Stomach (tissue), 9 donors: ENCODE measurements around the gene LRP4. TPM values are rescaled to one million over a fixed set of nuclear protein-coding genes. Genes with fewer than 3 reads are reported as not detected.
A peak's percentile ranks its signal among the peaks of the same experiment; 100 is the strongest.

Experiments
- DNase-seq, 2 donors: peaks; one replicate each; pipeline versions ENCODE4 v3.0.0 to v3.0.0-alpha.2; 2013 to 2019
- H3K27ac ChIP-seq, 5 donors: fragments of 200-600 bp in 4 of 5; sonication (generic) in 4 of 5; one replicate each; pipeline ENCODE4 v1.5.1; 2013 to 2019; ENCODE audit warnings: mild to moderate bottlenecking in 1 of 5, moderate library complexity in 1 of 5
- H3K27me3 ChIP-seq, 3 donors: fragments of 200-600 bp; sonication (generic); one replicate each; pipeline ENCODE4 v1.5.1; 2017 to 2019; ENCODE audit warnings: mixed run types in 1 of 3
- H3K36me3 ChIP-seq, 4 donors: fragments of 200-600 bp; sonication (generic); 1 replicate in 3 of 4; 2 replicates in 1 of 4; pipeline ENCODE4 v1.5.1; 2016 to 2019
- H3K4me1 ChIP-seq, 4 donors: fragments of 200-600 bp; sonication (generic); one replicate each; pipeline ENCODE4 v1.5.1; 2016 to 2019
- H3K4me3 ChIP-seq, 4 donors: fragments of 200-600 bp; sonication (generic) in 3 of 4; one replicate each; pipeline ENCODE4 v1.5.1; 2016 to 2019; ENCODE audit warnings: mild to moderate bottlenecking in 1 of 4
- H3K9me3 ChIP-seq, 4 donors: fragments of 200-600 bp; sonication (generic); one replicate each; pipeline ENCODE4 v1.5.1; 2016 to 2019
- EP300 ChIP-seq: sonication (generic); formaldehyde crosslinking; IDR thresholded peaks from one replicate; pipeline ENCODE4 v1.6.1; 2017; ENCODE audit warnings: antibody characterized with exemption
- POLR2A ChIP-seq, 4 donors: fragments of 450-650 bp; IDR thresholded peaks; one replicate each; pipeline ENCODE4 v1.6.1; 2016; ENCODE audit warnings: antibody characterized with exemption in 4 of 4, control low read depth in 2 of 4, mild to moderate bottlenecking in 1 of 4, moderate library complexity in 1 of 4
- POLR2AphosphoS5 ChIP-seq, 3 donors: sonication (generic); formaldehyde crosslinking; IDR thresholded peaks; one replicate each; pipeline ENCODE4 v1.6.1; 2016; ENCODE audit warnings: antibody characterized with exemption in 3 of 3
- WGBS, 5 donors: extraction: QIAGEN DNeasy Blood & Tissue Kit in 3 of 5; methylation state at CpG; one replicate each; pipeline versions ENCODE4 v1.1.5 to v1.1.7; 2013 to 2018; 5-methylcytosine and 5-hydroxymethylcytosine counted together
- intact Hi-C: fragments of 100-400 bp; cut with DNase I; formaldehyde crosslinking; loops from one replicate; pipeline ENCODE4 v1.15.1; 2023; ENCODE audit warnings: low total_unique reads
- polyA plus RNA-seq, 3 donors: library from polyadenylated mRNA; stranded (reverse); fragments of 200-250 nt; gene quantifications; one replicate each; pipeline ENCODE4 v1.2.3, GENCODE V29; 2013
- total RNA-seq, 5 donors: library from RNA; depleted of rRNA; stranded (reverse); fragments of >200 nt; gene quantifications; one replicate each; pipeline versions ENCODE4 v1.1.0 to v1.2.3, GENCODE V29; 2014 to 2016
- TF ChIP-seq, protein P1 (sequence below), 7 experiments: fragments of 450-650 bp in 4 of 7; fragments of 200-600 bp in 3 of 7; sonication (generic) in 3 of 7; IDR thresholded peaks; one replicate each; pipeline ENCODE4 v1.5.1; 2016 to 2019; ENCODE audit warnings: antibody characterized with exemption in 7 of 7, control low read depth in 2 of 7, mild to moderate bottlenecking in 1 of 7
- donor health status: healthy with polysubstance abuse.
- donor health status: Bipolar disorder and iron deficiency.
- donor health status: healthy.

Gene LRP4
- total and polyA plus RNA-seq, 8 donors, result 2.0 to 29.2 (median 7.0) TPM

DNA sequence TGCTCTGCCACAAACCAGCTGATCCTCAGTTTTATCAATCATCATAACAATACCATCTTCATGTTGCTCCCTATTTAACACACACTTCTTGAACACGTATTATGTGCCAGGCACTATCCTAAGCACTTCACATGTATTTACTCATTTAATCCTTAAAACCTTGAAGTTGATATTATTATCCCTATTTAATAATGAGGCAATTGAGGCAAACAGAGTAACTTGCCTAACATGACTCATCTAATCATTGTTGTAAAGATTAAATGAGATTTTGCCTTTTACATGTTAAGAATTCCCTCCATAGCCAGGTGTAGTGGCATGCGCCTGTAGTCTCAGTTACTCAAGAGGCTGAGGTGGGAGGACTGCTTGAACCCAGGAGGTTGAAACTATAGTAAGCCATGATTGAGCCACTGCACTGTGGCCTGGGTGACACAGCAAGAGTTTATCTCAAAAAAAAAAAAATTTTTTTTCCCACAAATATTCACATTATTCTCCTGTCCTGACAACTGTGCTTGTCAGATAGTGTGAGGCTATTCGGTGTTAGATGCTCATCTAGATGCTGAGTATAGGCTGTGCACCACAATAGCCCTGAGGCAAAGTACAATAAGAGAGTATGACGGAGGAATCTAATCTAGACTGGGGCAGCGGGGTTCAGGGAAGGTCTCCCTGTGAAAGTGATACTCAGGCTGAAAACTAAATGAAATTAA, 85.7 kb downstream of the LRP4 start:
- H3K4me1 ChIP-seq, result peaks cover 0 to 40% (median 21%) of the 10 kb centered on the region in 4 donors
- H3K9me3 ChIP-seq, result no peaks in the 10 kb centered on the region
- TF ChIP-seq EP300 (no peak), POLR2AphosphoS5 (IDR thresholded peaks at IDR 0.05) (no peak), POLR2A (IDR thresholded peaks at IDR 0.05) (no peak)
- TF ChIP-seq, protein P1, sequence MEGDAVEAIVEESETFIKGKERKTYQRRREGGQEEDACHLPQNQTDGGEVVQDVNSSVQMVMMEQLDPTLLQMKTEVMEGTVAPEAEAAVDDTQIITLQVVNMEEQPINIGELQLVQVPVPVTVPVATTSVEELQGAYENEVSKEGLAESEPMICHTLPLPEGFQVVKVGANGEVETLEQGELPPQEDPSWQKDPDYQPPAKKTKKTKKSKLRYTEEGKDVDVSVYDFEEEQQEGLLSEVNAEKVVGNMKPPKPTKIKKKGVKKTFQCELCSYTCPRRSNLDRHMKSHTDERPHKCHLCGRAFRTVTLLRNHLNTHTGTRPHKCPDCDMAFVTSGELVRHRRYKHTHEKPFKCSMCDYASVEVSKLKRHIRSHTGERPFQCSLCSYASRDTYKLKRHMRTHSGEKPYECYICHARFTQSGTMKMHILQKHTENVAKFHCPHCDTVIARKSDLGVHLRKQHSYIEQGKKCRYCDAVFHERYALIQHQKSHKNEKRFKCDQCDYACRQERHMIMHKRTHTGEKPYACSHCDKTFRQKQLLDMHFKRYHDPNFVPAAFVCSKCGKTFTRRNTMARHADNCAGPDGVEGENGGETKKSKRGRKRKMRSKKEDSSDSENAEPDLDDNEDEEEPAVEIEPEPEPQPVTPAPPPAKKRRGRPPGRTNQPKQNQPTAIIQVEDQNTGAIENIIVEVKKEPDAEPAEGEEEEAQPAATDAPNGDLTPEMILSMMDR (IDR thresholded peaks at IDR 0.05), result no peak
- 69 to 78% (median 76%) methylated on average over 5 of the region's 5 CpGs for WGBS, 5 donors
- no peak overlapping the region for H3K27ac ChIP-seq
- no peaks in the 10 kb centered on the region for H3K36me3 ChIP-seq
- no peak for DNase-seq
- intact Hi-C loops, result no loop called here
- H3K4me3 ChIP-seq, result no peak overlapping the region
- H3K27me3 ChIP-seq, result no peaks in the 10 kb centered on the region

DNA sequence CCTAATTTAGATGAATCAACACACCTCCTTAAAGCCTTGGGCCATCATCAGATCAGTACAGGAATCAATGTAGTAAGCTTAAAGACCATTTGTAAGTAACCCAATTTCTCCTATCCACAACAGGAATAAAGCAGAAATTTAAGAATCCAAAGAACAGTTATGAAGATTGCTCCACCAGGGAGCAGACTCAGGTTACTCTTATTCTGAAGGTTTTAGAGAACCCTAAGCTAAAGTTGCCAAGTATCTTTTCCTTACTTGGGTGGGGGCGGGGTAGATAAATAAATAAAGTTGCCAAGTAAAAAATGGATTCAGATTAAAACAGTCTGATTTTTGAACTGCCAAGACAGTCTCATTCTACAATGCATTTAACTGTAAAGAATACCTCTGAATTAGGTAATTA, 90.4 kb downstream of the LRP4 start:
- TF ChIP-seq, protein P1 (IDR thresholded peaks at IDR 0.05), result no peak
- TF ChIP-seq POLR2A (IDR thresholded peaks at IDR 0.05) (no peak), EP300 (no peak), POLR2AphosphoS5 (IDR thresholded peaks at IDR 0.05) (no peak)
- Histone ChIP-seq H3K36me3 (no peaks in the 10 kb centered on the region), H3K27me3 (no peaks in the 10 kb centered on the region), H3K27ac (peak overlapping the region in 1 of 5 donors; percentile 83), H3K9me3 (no peaks in the 10 kb centered on the region), H3K4me3 (no peak overlapping the region), H3K4me1 (peaks cover 19 to 68% (median 38%) of the 10 kb centered on the region in 4 donors)
- intact Hi-C loops, result no loop called here
- 25 to 44% (median 29%) methylated on average over 1 of the region's 1 CpG for WGBS, 5 donors
- DNase-seq, result peak in 1 of 2 donors; percentile 5

DNA sequence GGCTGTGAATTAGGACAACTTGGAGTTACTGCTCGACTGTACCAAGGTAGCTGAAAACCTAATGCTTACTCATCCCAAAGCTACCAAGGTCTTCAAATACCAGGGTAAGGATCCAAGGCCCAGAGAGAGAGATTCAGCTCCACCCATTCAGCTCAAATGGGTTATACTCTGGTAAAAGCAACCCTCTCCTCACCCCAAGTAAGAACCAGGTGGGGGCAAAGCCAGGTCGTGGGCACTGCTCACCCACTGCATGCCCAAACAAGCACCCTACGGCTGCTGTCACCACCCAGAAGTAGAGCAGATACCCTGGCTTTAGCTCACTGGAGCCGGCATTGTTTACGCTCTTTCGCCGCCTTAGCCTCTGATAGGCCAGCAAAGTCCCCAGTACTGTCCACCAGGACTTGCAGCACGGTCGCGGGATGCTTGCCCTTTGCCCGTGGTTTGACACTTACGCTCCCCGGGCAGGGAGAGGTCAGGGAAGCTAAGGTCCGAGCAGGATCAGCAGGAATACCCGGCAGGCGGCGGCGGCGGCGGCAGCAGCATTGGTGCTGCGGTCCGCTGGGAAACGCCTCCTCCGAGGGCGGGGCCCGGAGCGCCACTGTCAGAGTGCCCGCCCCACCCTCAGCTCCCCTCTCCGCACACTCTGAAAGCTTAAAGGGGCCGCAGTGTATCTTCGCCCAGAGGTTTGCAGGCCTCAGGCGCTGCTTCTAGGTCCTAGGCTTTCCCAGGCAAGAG, 91.9 kb downstream of the LRP4 start:
- Histone ChIP-seq H3K4me1 (peaks cover 19 to 63% (median 35%) of the 10 kb centered on the region in 4 donors), H3K9me3 (no peaks in the 10 kb centered on the region), H3K27ac (peak overlapping the region; percentile 61 to 83 (median 74)), H3K4me3 (peak overlapping the region; percentile 55 to 67 (median 64)), H3K27me3 (no peaks in the 10 kb centered on the region), H3K36me3 (no peaks in the 10 kb centered on the region)
- 2 to 6% (median 3%) methylated on average over 14 to 32 of the region's 32 CpGs for WGBS, 5 donors
- TF ChIP-seq, protein P1 (IDR thresholded peaks at IDR 0.05), result peak in 1 of 7 experiments; percentile 21
- TF ChIP-seq EP300 (no peak), POLR2AphosphoS5 (IDR thresholded peaks at IDR 0.05) (peak in 2 of 3 donors; percentile 31 to 32), POLR2A (IDR thresholded peaks at IDR 0.05) (no peak)
- peak; percentile 82 to 94 for DNase-seq
- intact Hi-C loops, result no loop called here

DNA sequence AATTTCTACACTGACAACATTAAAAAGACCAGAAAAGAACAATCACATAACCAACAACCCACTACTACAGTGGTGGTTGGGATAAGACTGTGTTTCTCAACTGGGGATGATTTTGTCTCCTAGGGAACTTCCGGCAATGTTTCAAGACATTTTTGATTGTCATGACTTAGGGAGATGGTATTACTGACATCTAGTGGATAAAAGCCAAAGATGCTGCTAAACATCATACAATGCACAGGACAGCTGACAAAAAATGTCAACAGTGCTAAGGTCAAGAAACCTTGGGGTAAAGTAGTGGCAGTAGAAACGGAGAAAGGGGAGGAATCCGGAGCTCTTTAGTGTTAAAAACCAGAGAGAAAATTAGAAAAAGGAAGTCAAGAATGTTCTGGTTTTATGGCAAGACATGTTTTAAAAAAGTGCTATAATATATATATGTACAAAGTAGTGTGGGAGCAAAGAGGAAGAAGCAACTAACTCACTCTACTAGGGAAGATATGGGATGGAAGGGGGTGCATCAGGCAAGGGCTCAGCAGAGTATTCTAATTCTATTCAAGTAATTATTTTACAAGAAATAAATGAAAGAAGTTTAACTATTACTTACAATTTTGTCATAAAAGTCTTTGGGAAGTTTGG, 109.4 kb downstream of the LRP4 start:
- no peaks in the 10 kb centered on the region for H3K27me3 ChIP-seq
- TF ChIP-seq POLR2AphosphoS5 (IDR thresholded peaks at IDR 0.05) (no peak), POLR2A (IDR thresholded peaks at IDR 0.05) (no peak), EP300 (no peak)
- TF ChIP-seq, protein P1 (IDR thresholded peaks at IDR 0.05), result no peak
- WGBS, 5 donors, result 62 to 79% (median 68%) methylated on average over 3 of the region's 3 CpGs
- H3K27ac ChIP-seq, result no peak overlapping the region
- DNase-seq, result peak in 1 of 2 donors; percentile 16
- intact Hi-C loops, result no loop called here
- H3K36me3 ChIP-seq, result peaks cover 31 to 71% (median 66%) of the 10 kb centered on the region in 4 donors
- no peaks in the 10 kb centered on the region for H3K9me3 ChIP-seq
- no peaks in the 10 kb centered on the region for H3K4me1 ChIP-seq
- no peak overlapping the region for H3K4me3 ChIP-seq
